NCI-H1092 treated with DMSO at 0.1 percent for 48 hours (cell line): ENCODE results near the gene NHSL2.

Experiments
- DNase-seq: peaks from one replicate; lab custom pipeline; 2025; lab: John Stamatoyannopoulos, UW

The NHSL2 gene

DNA sequence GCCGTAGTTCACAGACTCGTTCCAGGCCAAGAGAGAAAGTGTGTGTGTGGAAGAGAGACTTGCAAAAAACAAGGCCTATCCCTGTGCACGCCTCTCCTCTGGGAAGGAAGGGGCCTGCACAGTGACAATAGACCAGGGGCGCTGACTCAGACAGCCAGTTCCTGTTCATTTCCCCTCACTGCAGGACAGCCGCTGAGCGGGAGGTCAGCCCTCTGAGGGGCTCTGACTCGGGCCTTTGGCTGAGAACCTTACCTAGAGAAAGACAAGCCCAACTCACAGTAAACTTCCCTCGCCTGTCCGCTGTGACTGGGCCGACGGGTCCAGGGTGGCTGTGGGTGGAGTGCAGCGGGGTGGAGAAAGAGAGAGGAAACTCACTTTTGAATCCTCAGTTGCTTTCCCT, 169.0 kb downstream of the NHSL2 start:
- no peak for DNase-seq

DNA sequence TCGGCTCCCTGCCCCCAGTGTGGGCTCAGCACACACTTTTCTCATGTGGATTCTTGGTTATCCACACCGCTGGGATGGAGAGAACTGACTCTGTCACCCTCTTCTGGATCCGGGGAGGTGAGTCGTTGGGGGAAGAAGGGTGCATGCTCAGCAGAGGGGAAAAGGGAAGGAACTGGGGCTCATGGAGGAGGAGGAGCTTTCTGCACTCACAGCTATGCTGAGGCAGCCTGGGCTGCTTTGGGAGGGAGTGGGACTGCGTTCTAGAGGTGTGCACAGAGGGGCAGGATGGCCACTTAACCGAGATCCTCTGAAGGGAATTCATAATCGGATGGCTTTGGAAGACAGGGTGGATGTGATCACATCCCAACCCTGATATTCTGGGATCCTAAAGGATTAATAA, 169.5 kb downstream of the NHSL2 start:
- DNase-seq = no peak

DNA sequence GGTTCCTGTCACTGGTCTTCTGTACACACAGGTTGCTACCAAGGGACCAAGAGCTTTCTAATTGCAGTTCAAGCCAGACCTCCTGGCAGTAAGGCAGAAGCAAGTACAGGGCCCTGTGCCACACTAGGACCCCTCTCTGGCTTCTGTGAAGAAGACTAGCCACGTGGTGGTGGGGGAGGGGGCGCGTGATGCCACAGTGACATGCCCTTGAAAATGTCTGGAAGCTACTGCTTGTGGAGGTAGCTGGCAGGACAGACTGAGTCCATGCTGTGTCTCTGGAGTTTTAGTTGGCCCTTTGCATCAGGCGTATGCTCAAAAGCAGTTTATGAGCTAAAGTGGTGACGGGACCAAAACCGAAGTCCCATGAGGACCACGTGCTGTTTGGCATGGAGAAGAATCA, 170.2 kb downstream of the NHSL2 start:
- DNase-seq = no peak

DNA sequence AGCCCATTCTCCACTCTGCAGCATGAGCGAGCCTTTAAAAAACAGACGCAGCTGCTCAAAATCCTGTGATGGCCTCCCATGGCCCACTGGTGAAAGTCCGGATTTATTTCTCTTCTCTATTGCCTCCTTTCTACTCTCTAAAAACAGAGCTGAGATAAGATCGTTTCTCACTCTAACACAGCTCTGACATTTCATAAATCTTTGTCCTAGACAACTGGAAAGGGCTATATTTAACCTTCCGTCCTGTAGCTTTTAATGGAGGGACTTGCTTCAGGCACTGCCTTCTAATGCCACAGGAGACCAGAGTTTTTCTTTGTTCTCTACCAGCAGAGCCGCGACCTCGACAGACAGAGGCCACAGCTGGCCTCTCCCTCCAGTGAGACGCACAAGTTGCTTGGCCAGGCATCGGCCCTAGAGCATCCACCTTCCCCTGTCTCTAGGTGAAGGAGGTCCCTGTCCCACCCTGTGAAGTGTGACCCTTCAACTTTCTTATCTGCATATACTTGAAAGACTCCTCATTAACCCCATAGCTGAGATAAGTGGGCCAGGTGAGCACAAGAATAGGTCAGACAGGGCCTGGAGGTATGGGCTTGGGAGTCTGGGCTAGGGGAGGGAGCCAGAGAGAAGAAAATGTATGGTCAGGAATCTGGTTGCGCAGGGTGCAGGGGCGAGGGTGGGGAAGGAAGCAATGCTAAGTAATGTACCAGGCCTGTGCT, 171.1 kb downstream of the NHSL2 start:
- no peak for DNase-seq

DNA sequence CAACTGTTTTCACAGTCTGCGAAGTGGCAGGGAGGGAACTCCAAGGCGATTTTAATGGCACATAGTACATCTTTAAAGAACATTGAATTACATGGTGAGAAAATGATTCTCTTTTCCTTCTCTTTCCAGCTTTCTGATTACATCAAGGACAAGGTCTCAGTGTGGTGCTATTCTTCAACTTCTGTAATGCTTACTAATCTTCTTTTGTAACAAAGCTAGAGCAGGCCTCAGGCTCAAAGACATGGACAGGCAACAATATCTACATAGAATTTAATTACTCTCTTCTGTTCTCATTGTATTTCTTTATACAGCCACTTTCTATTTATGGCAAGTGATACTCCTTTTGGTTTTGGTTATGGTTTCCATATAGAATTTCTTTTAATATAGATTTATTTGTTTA, 172.6 kb downstream of the NHSL2 start:
- DNase-seq = no peak

DNA sequence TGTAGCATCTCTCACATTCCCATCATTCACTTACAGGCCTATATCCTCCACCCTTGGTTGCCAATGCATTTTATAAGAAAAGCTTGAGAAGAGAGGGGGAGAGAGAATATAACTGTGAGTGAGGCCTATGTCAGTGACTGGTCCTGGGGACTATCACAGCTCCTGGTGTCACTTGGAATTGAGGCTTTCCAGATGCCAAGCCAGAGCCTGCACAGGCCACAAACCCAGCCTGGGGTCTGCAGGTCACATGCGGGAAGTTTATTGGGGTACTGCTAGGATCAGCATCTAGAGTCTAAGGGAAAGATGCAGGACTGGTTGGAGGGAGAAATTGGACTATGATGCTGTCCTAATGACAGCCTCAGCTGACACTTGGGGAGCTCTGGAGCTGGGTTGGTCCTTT, 173.5 kb downstream of the NHSL2 start:
- DNase-seq = no peak

DNA sequence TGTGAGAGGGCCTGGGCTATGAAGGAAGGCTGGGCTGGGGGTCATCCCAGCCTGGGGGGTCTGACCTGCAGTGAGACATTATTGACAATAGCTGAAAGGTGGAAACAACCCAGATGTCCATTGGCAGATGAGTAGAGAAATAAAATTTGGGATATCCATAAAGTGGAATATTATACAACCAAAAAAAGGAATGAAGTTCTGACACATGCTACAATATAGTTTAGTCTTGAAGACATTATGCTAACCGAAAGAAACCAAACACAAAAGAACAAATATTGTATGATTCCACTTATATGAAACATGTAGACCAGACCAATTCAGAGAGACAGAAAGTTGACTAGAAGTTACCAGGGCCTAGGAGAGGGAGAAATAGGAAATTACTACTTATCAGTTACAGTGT, 176.3 kb downstream of the NHSL2 start:
- DNase-seq = no peak

DNA sequence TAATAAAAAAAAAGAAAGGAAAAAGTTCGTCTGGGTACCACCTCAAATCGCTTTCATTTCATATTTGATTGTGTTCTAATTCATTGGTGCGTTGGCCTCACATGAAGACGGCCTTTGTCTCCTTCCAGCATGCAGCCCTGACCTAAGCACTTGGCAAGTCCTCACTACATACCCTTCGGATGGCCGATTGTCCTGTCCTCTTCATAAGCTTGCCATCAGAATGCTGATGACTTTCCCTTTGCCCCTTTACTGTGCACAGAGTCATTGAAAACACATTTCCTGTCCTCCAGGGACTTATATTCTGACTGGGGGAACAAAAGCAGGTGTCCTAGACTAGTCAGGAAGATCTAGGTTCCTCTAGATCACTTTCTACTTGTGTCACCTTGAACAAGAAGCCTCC, 178.1 kb downstream of the NHSL2 start:
- no peak for DNase-seq

DNA sequence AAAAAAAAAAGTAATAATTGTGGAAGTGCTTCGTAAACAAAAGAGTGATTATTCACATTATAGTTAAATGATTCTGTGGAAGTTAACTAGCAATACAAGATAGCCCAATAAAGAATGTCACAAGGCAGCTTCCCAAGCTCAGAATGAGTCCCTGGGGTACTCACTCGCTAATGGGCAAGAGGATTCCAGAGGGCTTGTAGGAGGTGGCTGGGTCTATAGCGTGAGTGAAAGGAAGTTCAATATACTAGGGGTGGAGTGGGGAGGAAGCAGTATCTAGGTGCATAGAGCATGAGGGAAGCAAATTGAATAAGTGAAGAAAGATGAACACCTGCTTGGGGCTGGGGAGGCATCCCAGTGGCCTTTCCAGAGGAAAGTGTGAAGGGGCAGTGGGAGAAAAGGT, 178.6 kb downstream of the NHSL2 start:
- no peak for DNase-seq

DNA sequence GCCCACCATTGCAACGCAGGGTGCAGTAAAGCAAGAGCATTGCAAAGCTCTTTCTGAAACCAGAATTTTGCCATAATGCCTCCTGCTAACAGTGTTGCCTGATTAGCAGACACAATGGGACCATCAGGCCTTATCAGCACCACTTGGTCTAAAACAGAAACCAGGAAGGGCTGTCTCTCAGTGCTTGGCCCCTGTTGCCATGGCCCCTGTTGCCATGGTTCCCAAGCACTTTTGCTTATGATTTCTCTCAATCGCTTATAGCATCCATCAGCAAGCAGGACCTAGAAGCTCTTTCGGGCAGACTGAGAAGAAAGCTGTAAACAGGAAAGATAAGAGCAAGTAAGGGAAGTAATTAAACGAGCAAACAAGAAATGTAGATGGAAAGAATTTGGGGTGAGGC, 184.2 kb downstream of the NHSL2 start:
- DNase-seq = peak; percentile 6

DNA sequence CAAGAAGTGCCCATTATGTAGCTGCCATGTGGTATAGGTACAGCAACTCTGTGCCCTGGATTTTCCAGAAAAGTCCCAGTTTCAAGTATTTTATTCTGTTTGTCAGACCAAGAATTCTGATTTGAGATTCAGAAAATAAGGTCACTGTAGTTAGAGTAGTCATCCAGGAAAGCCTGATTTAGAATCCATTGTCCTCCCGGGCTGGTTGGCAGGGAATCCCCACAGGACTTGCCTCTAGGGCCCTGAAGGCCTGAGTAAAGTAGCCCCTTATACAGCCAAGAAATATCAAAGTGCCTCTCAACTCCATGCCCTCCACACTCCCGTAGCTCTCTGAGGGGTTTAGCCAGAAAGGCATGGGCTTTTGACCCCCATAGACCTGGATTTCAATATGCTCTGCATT, 184.7 kb downstream of the NHSL2 start:
- DNase-seq = no peak

DNA sequence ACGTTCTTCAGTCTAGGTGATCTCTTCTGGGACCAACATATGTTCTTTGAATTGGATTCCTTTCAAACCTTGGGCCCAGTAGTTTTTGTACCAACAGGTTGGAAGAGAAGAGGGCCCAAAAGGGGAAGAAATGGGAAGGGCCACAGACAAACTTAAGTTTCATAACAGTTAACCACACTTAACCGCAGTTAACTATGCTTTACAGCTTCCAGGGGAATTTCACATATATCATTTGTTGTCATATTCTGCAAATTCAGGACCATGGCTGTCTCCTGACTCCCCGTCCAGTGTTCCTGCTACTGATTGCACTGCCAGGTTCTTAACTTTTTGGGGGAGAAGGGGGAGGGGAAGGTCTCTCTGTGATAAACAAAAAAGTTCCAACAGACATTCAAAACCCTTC, 186.5 kb downstream of the NHSL2 start:
- DNase-seq = no peak

DNA sequence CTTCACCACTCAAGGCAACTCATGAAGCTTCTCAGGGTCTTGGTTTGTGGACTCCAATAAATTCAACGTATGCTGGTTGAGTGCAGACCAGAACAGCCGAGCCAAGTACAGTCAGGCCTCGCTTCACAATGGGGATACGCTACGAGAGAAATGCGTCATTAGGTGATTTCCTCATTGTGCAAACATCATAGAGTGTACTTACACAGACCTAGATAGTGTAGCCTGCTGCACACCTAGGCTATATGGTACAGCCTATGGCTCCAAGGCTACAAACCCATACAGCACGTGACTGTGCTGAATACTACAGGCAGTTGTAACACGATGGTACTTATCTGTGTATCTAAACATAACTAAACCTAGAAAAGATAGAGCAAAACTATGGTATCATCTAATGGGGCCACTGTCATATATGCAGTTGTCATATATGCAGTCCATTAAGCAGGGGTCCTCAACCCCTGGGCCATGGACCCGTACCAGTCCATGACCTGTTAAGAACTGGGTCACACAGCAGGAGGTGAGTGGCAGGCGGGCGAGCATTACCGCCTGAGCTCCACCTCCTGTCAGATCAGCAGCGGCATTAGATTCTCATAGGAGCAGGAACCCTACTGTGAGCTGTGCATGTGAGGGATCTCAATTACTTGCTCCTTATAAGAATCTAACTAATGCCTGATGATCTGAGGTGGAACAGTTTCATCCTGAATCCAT, 189.6 kb downstream of the NHSL2 start:
- no peak for DNase-seq

DNA sequence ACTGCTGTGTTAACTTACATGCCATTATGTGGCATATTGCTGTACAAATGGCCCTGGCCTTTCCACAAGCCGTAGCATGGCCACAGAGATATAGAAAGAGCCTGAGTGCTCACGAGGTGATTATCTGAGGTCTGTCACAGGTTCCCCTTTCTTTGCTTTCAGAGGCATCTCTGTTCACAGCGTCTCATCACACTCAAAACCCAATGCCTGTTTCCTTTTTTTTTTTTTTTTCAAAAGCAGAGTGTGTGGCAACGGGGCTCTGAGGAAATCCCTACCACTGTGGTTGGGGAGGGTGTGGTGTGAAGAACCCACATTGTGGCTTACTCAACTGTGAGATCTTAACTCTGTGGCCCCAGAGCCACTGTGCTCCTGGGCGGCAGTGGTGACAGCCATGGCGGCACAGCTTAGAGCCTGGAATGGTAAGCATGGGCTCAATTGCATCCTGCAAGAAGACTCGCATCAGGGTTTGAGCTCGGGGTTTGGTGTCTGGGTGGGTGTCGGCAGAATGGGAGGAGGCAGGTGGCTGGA, 190.2 kb downstream of the NHSL2 start:
- no peak for DNase-seq

DNA sequence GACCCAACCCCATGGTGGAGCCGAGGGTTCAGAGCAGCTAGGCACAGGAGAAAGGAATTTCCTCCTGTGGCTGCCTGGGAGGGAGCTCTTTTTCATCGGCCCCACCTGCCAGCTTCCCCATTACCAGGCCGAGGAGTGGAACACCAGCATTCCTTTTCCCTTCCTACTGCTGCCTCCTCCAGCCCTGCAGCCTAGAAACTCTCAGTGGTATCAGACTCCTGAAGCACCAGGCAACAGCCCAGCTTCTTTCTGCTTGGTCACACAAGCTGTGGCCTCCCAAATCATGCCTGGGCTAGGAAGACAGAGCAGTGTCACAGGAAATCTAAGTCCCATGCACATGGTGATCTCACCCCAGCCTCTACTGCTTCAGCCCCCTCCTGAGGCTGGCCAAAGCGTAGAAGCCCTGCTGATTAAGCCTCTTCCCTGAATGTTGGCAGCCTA, 191.0 kb downstream of the NHSL2 start:
- DNase-seq = no peak

DNA sequence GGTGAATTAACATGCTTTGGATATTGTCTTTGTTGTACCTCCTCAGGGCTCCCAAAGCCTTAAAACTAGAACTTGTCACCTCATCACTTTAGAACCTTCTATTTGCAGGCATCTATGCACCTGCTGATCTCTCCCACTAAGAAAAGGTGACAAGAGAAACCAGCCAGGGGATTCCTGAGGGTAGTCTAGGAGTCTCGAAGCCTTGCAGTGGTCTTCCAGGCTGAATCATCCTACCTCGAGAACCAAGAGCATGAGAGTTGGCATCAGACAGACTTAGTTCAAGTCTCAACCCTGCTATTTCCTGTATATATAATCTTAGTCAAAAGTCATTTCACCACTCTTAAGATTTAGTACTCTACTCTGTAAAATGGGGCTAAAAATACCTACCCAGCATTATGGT, 191.5 kb downstream of the NHSL2 start:
- DNase-seq = no peak

DNA sequence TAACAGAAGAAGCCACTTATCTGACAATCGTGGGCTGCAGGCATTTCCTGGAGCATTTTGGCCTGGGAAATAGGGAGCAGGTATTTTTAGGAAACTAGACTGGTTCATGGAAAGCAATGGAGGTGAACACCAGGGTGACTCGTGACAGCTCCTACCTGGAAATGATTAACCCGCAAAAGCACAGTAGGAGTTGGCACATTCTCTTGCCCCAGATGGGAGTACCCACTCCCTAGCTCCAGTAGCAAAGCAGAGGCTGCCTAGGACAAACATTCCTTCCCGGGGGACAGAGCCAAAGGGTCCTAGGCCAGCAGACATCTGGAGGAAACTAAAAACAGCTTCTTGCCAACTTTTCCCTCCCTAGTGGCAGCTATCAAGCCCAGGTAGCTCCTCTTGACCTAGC, 192.1 kb downstream of the NHSL2 start:
- no peak for DNase-seq

DNA sequence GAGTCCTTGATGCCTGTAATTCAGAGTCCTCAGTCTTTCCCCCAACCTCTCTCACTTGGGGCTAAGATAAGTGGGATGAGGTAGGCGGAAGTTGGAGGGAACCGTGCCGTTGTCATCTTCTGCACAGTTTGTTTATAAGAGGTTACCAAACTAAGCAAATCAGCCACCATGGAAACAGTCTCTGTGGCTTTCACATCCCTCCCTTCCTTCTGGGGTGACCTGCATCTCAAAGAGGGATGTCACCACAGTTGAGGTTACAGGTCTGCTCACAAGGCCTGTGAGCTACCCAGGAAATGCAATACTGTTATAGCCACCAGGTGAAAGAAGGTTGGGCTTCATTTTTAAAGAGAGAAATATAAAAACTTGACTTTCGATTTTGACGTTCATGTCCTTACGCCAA, 194.8 kb downstream of the NHSL2 start:
- DNase-seq = no peak

DNA sequence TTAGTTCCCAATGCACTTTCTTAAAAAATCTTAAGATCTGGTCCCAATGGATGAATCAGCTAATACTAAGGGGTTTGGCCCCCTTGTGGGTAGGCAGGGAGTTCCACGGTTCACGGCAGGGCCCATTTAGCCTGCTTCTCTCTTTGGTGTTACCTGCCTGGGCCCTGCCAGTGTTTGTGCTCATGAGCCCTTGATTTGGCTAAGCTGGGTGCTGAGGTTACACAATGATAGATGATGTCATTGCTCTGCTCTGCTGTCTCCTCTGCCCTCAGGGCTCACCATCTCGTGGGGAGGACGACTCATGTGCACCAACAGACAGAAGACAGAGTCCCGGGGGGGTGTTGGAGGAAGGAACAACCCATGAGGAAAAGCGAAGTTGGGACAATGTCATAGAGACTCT, 196.7 kb downstream of the NHSL2 start:
- DNase-seq = no peak

DNA sequence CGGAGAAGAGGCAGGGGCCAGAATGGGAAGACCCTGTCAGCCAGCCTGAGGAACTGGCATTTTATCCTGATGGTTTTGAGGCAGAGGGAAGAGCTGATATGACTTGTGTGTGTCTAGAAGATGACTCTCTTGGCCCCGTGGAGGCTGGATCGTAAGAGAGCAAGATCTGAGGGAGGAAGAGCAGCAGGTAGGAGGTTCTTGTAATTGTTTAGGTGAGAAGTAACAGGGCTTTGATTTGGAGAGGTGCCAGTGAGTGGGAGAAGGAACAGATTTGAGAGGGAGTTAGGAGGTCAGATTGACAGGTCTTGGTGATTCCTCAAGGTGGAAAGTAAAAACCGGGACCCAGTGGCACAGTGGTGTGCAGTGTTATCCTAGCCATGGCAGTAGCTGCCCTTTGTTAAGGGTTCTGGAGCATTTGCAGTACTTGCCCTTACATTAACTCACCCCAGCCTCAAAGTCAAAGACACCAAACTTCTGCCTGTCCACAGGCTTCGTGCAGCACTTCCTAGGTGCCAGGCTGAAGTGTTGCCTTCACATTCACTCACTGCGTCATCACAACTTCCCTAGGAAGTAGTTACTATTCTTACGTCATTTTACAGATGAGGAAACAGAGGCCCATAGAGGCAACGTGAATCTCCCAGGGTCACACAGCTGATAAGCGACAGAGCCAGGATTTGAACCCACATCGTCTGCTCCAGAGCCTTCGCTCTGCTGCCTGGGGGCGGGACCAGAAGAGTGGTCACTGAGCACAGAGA, 197.4 kb downstream of the NHSL2 start:
- DNase-seq = no peak

DNA sequence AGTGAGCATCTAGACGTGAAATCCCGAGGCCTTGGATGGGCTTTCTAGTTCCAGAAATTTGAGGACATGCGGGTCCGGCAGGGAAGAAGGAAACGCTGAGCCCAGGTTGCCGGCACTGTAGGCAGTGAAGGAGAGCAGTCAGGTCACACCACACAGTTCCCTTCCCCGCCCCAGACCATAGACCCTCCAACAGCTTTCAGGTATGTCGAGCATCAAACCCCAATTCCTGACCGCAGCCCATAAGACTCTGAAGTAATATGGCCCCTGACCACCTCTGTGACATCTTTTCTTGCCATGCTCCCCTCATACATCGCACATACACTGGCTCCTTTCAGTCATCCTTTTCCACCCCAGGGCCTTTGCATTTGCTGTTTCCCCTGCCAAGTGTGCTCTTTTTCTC, 198.0 kb downstream of the NHSL2 start:
- DNase-seq = no peak

DNA sequence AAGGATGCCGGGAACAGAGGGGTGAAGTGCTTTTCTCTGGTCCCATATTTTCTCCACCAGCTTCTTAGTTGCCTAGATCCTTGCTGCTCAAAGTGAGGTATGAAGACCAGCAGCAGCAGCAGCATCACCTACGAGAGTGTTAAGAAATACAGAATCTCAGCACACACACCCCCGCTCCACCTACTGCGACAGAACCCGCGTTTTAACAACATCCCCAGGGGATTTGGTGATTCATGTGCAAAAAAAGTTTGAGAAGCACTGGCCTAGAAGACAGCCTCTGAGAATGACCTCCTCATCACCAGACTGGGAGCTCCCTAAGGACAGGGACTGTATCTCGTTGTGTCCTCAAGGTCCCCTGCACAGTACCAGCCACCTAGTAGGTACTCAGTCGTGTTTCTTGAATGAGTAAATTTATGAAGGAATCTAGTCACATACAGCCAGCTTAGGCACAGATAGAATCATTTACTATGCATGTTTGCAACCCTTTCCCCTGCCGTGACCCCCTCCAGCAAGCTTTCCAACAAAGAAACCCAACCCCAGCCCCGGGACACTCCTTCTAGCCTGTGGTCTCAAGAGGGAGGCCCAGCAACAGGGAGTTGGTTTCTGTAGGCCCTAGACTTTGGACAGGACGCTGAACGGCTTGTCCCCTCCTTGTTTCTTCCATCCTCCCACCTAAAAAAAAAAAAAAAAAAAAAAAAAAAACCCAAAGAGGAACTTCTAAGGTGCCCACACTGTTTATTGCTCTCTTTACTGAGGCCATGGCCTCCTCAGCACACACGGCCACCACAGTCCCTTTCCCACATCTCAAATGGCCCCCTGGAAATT, 199.6 kb downstream of the NHSL2 start:
- DNase-seq = no peak
